GM19467 (cell line): ENCODE measurements around the gene C15orf39.
"Not testable (repeated sequence)": the region's sequence is repeated elsewhere in the genome, so short reads cannot be mapped to it uniquely, and the experiment has no call there.

Experiments used
- ATAC-seq: cut with Tn5 transposase; IDR thresholded peaks from one replicate; pipeline ENCODE4 v1.9.1; 2021; ENCODE audit warnings: mild to moderate bottlenecking, moderate library complexity; ENCODE audit not compliant: unreplicated experiment

The C15orf39 gene

GRCh38 chr15:75201616-75202250 is at the start of gene C15orf39:
C15orf39 (plus strand) TSS chr15:75201882; CDS start chr15:75206049, 4,167 bp downstream.
- peak; percentile 41 for ATAC-seq

DNA sequence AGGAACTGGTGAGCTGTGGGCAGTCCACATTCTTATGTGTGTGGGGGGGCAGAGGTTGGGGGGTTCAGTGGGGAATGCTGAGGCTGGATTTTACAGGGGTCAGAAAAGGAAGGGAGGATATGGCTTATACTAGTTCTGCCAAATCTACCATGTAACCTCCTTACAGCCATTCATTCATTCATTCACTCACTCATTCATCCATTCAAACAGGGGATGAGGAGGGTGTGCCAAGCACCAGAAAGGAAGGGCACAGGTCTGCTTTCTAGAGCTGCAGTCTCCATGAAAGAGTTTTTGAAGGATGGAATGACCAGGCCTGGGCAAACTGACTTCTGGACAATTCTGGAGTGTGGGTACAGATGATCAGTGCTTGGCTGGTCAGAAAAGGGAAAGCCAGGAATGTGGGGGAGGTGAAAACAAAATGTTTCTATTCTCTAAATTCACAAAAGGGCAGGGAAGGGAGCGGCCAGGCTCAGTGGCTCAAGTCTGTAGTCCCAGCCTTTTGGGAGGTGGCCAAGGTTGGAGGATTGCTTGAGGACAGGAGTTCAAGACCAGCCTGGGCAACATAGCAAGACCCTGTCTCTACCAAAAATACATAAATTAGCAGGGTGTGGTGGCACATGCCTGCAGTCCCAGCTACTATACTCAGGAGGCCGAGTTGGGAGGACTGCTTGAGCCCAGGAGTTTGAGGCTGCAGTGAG is 49.2 kb upstream of the C15orf39 start:
- ATAC-seq = no peak

GRCh38 chr15:75153087-75153486 is 48.6 kb upstream of the C15orf39 start:
- ATAC-seq = no peak

GRCh38 chr15:75153565-75154276 is 48.0 kb upstream of the C15orf39 start:
- ATAC-seq = no peak

DNA sequence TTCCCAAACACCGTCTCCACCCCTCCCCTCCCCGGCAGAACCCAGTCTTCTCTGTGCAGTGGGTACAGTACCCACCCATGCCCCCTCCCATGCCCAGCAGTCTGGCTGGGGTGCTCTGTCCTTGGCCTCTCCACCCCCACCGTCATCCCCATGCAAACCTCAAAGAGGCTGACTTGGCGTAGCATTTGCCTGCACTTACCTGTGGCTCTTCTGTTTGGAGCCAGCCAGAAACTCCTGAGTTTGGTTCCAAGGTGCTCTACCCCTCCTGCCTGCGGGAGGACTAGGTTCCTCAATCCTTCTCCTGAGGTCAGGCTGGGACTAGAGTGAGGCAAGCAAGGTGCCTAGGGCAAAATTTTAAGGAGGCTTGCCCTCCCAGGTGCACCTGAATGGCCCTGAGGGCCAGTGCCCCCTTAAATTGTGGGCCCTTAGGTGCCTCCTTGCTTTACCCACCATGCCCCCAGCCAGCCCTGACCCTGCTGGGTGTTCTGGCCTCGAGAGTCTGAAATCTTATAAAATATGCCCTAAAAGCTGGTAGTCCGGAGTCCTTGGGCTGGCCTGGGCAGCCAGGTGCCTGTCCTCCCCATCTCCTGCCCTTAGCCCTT is 47.1 kb upstream of the C15orf39 start:
- ATAC-seq = no peak

- ATAC-seq = no peak
These were observed 45.1 kb upstream of the C15orf39 start for GRCh38 chr15:75156326-75157215.

GRCh38 chr15:75158402-75158801 is 43.3 kb upstream of the C15orf39 start:
- no peak for ATAC-seq

GRCh38 chr15:75159244-75159643 is 42.4 kb upstream of the C15orf39 start:
- no peak for ATAC-seq

GRCh38 chr15:75161106-75161916 is 40.4 kb upstream of the C15orf39 start:
- ATAC-seq = no peak

DNA sequence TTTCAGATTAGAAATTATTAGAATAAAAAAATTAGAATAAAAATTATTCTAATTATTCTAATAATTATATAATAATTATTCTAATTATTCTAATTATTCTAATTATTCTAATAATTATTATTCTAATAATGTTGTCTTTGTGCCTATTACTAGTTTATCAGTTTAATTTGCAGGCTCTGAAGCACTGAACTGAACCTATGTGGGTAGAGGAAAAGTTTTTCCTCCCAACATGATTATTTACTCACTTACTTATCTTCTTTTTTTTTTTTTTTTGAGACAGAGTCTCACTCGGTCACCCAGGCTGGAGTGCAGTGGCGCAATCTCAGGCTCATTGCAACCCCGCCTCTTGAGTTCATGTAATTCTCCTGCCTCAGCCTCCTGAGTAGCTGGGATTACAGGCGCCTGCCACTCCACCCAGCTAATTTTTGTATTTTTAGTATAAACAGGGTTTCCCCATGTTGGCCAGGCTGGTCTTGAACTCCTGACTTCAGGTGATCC is 39.7 kb upstream of the C15orf39 start:
- ATAC-seq = no peak

GRCh38 chr15:75163150-75163564 is 38.5 kb upstream of the C15orf39 start:
- no peak for ATAC-seq

DNA sequence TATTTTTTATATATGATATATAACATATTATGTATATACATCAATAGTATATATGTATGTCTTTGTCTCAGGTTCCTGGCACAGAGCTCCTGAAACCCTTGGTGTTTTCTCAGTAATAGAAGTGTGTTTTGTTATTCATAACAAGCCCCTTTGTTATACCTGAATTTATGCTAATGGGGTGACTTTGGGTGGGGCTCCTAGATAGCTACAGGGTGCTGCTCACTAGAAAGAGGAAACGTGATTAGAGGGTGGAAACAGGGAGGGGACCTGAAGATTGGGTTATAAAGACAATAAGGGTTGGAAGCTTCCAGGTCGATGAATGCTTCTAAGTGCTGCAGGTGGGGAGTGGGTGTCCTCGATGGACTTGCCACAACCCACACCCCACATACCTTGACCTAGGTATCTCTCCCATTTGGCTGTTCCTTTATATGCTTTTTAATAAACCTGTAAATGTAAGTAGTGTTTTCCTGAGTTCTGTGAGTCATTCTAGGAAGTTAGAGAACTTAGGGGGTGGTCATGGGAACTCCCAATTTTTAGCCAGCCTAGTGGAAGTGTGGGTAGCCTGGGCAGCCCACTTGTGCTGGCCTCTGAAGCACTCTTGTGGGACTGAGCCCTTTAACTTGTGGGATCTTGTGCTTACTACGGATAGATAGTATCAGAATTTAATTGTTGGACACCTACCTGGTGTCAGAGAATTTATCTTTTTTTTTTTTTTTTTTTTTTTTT is 36.9 kb upstream of the C15orf39 start:
- no peak for ATAC-seq

DNA sequence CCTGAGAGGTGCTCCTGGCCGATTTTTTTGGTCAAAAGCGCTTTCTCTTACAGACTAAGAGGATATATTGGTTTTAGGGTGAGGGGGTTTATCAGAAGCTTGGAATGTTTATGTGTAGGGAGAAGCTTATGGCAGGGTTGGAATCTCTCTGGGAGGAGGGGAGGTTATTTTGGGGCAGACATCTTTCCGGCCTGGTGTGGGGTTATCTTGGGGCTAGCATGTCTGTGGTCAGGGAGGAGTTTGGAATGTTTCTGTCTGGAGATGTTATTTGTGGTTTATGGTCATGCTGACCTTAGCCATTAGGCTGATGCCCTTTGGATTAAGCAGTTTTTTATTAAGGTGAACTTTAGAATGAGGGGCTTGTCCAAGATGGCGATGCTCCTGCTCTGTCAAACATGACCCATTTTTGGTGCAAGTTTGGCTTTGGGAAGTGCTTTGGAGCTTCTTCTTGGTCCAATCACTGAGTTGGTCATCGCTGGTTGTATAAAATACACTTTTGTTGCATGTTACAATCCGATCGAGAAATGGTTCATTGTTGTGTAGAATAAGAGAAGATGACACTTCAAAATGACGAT is 35.1 kb upstream of the C15orf39 start:
- ATAC-seq = not testable (repeated sequence)

GRCh38 chr15:75167588-75168350 is 33.9 kb upstream of the C15orf39 start:
- ATAC-seq = no peak

DNA sequence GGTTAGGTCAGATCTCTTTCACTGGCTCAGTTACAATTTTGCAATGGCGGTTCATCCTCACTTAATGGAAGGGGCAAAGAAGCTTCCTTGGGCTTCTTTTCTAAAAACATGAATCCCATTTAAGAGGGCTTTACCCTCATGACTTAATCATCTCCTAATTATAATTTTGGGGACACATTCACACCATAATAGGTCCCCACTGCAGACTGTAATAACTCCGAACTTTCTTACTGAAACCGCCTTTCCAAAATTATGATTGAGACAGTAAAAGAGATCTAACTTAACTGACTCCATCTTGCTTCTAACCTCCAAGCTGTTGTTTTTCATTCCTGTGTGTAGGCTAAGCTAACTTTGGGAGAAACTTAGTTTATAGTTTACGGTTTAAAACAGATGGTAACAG is 33.3 kb upstream of the C15orf39 start:
- no peak for ATAC-seq

- no peak for ATAC-seq
These were observed 31.5 kb upstream of the C15orf39 start for GRCh38 chr15:75170203-75170602.

DNA sequence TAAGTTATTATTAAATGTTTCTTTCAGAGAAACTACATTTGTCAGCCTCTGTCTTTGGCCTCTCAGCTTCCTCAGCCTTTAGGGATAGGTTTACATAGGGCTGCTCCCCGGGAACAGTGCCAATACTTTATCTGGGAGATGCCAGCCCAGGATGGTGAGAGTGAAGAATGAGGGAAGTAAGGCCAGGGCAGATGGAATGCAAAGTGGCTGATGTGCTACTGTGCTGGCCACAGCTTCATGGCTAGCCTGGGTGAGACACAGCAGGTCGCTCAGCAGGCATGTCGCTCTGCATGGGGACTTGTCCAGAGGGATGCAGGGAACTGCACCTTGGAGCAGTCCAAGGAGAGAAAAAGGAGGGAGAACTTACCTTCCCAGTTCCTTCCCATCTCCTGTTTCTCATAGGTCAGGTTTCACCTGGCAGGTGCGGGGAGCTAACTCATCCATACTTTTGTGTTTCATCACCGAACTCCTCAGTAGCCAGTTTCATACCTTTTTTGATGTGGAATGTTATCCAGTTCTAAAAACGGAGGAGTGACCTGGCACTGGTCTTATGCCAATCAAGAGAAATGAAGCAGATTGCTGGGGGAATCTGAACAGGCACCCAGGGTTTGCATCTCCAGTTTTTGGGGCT is 30.9 kb upstream of the C15orf39 start:
- no peak for ATAC-seq
